Measurements from ENCODE around the gene PPARA. TPM values are rescaled to one million over a fixed set of nuclear protein-coding genes. Genes with fewer than 3 reads are reported as not detected.

PPARA gene
- total RNA-seq, 6 donors from 2014 or later, result 10.2 to 27.0 (median 20.9) TPM

DNA sequence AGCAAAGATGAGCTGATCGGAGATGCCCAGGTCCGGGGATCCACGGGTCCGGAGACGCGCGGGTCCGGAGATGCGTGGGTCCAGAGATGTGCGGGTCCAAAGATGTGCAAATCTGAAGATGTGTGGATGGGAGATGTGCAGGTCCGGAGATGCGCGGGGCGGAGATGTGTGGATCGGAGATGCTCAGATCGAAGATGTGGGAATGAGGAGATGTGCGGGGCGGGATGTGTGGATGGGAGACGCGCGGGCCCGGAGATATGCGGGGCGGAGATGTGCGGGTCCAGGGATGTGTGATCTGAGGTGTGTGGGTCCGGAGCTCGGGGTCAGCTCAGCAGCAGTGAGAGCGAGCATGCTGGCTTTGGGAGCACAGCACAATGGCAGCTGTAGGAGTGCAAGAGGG, 64.3 kb downstream of the PPARA start:
- Histone ChIP-seq H3K36me3 (peaks cover 3 to 58% (median 38%) of the 10 kb centered on the region in 4 donors), H3K27me3 (no peaks in the 10 kb centered on the region), H3K4me3 (no peak overlapping the region), H3K9me3 (peaks cover 0 to 5% (median 2%) of the 10 kb centered on the region in 4 donors), H3K4me1 (no peaks in the 10 kb centered on the region), H3K27ac (no peak overlapping the region)
- WGBS, 2 donors, result 97 to 98% methylated on average over 28 of the region's 28 CpGs
- DNase-seq (peak in 1 of 2 donors; percentile 57), ATAC-seq (ENCODE audit: low FRiP score in 2 of 2) (no peak)
- no peak for TF ChIP-seq POLR2A (IDR thresholded peaks at IDR 0.05)
- TF ChIP-seq, protein P1, sequence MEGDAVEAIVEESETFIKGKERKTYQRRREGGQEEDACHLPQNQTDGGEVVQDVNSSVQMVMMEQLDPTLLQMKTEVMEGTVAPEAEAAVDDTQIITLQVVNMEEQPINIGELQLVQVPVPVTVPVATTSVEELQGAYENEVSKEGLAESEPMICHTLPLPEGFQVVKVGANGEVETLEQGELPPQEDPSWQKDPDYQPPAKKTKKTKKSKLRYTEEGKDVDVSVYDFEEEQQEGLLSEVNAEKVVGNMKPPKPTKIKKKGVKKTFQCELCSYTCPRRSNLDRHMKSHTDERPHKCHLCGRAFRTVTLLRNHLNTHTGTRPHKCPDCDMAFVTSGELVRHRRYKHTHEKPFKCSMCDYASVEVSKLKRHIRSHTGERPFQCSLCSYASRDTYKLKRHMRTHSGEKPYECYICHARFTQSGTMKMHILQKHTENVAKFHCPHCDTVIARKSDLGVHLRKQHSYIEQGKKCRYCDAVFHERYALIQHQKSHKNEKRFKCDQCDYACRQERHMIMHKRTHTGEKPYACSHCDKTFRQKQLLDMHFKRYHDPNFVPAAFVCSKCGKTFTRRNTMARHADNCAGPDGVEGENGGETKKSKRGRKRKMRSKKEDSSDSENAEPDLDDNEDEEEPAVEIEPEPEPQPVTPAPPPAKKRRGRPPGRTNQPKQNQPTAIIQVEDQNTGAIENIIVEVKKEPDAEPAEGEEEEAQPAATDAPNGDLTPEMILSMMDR (IDR thresholded peaks at IDR 0.05), result no peak
- TF ChIP-seq POLR2AphosphoS5 (IDR thresholded peaks at IDR 0.05), result no peak
- no peak for TF ChIP-seq EP300 (IDR thresholded peaks at IDR 0.05)

DNA sequence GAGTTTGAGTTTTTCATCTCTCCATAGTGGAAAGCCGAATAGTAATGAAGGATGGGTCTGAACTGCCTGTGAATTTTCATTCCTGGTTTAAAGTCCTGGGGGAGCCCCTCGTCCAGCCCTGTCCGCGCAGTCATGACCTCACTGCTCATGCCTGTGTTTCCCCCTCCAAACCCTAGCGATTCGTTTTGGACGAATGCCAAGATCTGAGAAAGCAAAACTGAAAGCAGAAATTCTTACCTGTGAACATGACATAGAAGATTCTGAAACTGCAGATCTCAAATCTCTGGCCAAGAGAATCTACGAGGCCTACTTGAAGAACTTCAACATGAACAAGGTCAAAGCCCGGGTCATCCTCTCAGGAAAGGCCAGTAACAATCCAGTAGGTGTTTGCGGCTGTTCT, 69.3 kb downstream of the PPARA start:
- no peak overlapping the region for H3K27ac ChIP-seq
- no peak overlapping the region for H3K4me3 ChIP-seq
- H3K36me3 ChIP-seq, result peaks cover 8 to 80% (median 54%) of the 10 kb centered on the region in 4 donors
- ATAC-seq (ENCODE audit: low FRiP score in 2 of 2) (no peak), DNase-seq (no peak)
- H3K9me3 ChIP-seq, result no peaks in the 10 kb centered on the region
- H3K27me3 ChIP-seq, result no peaks in the 10 kb centered on the region
- 82 to 83% methylated on average over 10 of the region's 10 CpGs for WGBS, 2 donors
- TF ChIP-seq, protein P1 (IDR thresholded peaks at IDR 0.05), result no peak
- no peak for TF ChIP-seq POLR2AphosphoS5 (IDR thresholded peaks at IDR 0.05)
- H3K4me1 ChIP-seq, result no peaks in the 10 kb centered on the region

DNA sequence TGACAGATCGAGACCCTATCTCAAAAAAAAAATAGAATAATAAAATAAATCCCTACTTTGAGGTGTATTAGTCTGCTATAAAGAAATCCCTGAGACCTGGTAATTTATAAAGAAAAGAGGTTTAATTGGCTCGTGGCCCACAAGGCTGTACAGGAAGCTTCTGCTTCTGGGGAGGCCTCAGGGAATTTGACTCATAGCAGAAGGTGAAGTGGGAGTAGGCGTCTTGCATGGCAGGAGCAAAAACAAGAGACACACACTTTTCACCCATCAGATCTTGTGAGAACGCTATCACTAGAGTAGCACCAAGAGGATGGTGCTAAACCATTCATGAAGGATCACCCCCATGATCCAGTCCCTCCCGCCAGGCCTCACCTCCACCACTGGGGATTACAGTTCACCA, 70.6 kb downstream of the PPARA start:
- H3K36me3 ChIP-seq, result peaks cover 8 to 72% (median 48%) of the 10 kb centered on the region in 4 donors
- DNase-seq (no peak), ATAC-seq (ENCODE audit: low FRiP score in 2 of 2) (no peak)
- no peaks in the 10 kb centered on the region for H3K4me1 ChIP-seq
- no peak overlapping the region for H3K4me3 ChIP-seq
- H3K27ac ChIP-seq, result no peak overlapping the region
- 95 to 98% methylated on average over 5 of the region's 5 CpGs for WGBS, 2 donors
- H3K27me3 ChIP-seq, result no peaks in the 10 kb centered on the region
- TF ChIP-seq EP300 (IDR thresholded peaks at IDR 0.05) (no peak), POLR2AphosphoS5 (IDR thresholded peaks at IDR 0.05) (no peak), POLR2A (IDR thresholded peaks at IDR 0.05) (no peak)
- TF ChIP-seq, protein P1 (IDR thresholded peaks at IDR 0.05), result no peak
- no peaks in the 10 kb centered on the region for H3K9me3 ChIP-seq

DNA sequence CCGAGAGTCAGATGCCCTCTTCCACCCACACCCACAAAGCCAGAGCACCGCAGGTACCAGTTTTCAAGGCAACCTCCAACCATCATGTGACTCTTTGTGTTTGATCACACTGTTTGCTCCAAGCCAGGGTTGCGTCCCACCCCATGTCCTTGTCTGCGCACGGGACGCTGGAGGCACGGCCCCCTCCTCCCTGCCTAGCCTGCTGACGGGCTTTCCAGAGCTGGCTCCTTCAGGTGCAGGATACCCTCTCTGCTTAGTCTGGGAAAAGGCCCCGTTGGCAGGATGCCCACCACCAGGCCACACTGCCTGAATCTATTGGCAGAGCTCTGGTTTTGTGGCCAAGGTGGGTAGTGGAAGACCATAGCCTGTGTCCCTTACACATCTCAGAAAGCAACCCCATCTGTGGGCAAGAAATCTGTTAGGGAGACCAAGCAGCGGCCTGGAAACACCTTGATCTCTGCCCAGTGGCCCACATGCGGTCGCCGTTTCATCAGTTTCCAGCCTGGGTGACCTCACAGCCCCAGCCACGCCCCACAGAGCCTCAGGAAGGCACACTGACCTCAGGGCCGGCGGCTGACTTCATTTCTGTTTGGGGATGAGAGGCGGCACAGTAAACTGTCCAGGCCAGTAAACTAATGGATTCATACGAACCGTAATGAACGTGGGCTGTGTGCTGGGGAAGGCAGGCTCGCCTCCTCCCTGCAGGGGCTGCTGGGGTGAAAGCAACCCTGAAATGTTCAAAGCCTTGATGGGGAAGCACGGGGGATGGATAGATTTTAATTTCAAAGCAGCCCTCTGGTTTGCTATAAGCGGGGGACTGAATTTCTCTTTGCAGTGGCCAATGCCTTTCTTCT, 73.9 kb downstream of the PPARA start:
- WGBS, 2 donors, result 89 to 92% methylated on average over 16 to 23 of the region's 23 CpGs
- Histone ChIP-seq H3K27ac (no peak overlapping the region), H3K27me3 (no peaks in the 10 kb centered on the region), H3K36me3 (peaks cover 5 to 44% (median 25%) of the 10 kb centered on the region in 4 donors), H3K9me3 (no peaks in the 10 kb centered on the region), H3K4me3 (no peak overlapping the region), H3K4me1 (no peaks in the 10 kb centered on the region)
- ATAC-seq (ENCODE audit: low FRiP score in 2 of 2), result no peak
- no peak for TF ChIP-seq POLR2A (IDR thresholded peaks at IDR 0.05)
- TF ChIP-seq EP300 (IDR thresholded peaks at IDR 0.05), result no peak
- TF ChIP-seq, protein P1 (IDR thresholded peaks at IDR 0.05), result no peak
- TF ChIP-seq POLR2AphosphoS5 (IDR thresholded peaks at IDR 0.05), result no peak
- DNase-seq, result peak in 1 of 2 donors; percentile 54

Measured in upper lobe of left lung (tissue), 6 donors.